Renal cortical epithelial cell (primary cell): ENCODE results near the gene BABAM2. TPM values are rescaled to one million over a fixed set of nuclear protein-coding genes. Genes with fewer than 3 reads are reported as not detected.
A peak's percentile ranks its signal among the peaks of the same experiment; 100 is the strongest.

Experiments used
- DNase-seq: peaks from one replicate; pipeline ENCODE4 v3.0.0-alpha.2; 2011; ENCODE audit warnings: low read depth
- total RNA-seq: library from RNA; depleted of rRNA; stranded (reverse); fragments of >200 nt; gene quantifications from 2 replicates; pipeline ENCODE4 v1.2.3, GENCODE V29; 2014

Gene BABAM2
- total RNA-seq, 1 donor from 2014 or later = 57.3 TPM

DNA sequence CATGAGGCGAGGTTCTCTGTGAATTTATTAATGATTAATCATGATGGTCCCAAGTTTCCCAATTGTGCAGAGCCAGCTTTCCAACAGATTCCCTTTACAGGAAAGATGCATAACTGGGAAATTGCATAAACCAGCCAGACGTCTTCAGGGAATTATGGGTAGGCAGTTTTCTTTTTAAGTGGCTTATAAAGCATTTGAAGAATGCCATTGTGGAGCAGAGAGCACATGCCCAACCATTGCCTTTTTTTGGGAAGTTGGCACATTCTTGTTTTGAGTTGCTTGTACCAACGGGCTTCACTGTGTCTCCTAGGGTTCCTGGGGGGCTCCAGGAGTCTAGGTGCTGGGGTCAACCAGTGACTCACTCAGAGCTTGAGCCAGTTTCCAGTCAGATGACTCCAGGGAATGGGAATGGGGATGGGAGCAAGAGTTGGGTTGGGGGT, 270.5 kb downstream of the BABAM2 start:
- peak; percentile 99 for DNase-seq

DNA sequence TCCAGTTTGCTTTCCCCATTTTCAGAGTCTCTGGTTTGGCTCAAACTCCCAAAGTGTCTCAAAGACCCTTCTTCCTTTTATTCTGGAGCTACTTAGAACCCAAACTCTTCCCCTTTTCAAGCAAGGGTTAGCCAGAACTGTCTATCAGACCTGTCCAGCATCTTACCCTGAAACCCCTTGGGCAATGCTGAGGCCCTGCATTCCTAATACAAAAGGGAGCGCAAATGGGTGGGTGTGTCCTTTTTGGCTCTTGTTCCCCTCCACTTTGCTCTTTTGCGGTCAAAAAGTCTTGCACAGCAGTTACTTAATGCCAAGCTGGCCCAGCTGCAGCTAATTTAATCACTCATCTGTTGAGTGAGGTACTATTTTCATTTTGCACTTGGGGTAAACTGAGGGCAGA, 270.9 kb downstream of the BABAM2 start:
- peak; percentile 70 for DNase-seq

DNA sequence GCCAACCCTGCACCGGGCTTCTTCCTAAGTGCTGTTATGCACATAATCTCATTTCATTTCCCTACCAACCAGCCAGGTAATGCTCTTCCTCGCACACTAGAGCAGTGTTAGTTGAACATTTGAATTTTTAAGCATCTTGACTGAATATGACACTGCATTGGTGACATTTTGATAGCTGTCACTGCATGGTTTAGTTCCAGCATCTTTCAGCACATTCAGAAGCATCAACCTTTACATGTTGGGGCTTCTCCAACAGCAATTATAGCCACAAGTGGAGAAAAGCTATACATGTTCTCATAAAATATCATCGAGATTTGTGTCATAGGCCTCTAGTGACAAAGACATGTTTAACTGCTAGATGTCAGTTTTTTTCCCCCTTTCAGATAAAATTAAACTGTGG, 272.0 kb downstream of the BABAM2 start:
- no peak for DNase-seq

DNA sequence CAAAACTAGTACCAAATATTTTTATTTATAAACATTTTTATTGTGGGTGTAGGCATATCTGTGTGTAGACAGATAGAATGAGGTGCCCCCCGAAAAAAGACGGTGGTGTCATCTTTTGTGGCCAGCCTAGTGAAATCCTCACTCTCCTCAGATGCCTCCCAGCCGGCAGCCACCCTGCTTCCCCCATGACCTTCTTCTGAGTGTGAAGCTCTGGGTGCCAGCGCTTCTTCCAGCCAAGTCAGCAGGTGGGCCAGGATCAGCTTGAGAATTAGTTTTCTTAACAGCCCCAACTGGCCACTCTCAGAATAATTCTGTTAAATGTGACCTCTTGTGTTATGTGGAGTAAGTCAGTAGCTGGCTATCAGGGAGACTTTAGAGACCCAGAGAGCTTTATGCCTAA, 272.5 kb downstream of the BABAM2 start:
- no peak for DNase-seq

DNA sequence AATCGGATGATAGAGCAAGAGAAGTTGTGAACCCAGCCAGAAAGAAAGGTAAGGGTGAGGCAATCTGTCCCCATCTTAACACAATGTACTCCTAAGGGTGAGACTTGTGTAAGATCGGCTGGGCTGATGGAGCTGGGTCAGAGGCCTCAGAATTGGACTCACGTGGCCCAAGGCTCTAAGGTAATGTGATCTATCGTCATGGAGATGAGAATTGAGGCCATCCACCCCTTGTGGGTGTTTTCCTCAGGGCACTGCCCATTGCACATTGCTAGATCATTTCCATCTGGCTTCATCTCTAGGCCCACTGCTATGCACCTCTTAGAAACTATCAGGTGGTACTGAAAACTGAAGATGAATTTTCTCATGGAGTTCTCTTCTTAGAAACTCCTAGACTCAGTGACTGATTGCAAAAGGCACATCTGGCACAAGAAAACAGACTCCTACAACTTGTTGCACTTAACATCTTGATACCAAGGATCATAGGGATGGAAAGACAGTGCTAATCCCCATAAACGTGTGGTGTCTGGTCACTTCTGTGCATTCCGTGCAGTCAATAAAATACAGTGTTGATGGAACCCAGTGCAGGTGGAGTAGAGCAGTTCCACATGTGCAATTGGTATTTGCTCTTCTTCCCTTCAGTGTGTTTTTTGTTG, 273.2 kb downstream of the BABAM2 start:
- peak; percentile 70 for DNase-seq

DNA sequence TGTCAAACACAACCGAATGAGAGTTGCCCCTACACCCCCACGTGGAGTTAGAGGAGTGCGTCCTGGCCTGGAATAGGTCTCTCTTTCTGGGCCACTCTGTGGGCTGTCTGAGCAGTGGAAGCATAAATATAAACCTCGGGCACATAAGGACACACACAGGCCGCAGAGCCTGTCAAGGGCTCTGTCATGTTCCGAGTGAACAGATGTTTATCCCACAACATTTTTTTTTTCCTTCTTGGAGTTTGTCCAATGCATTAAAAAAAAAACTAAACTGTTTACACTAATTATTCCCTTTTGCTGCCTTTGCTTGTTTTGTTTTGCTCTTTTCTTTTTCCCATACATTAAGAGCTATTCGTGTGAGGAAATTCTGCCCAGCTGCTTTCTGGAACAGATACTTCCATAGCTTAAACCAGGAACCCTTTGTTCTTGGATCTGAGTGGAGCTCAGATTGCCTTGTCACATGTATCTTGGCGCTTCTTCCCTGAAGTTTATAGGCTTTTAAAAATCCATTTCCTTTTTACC, 273.8 kb downstream of the BABAM2 start:
- DNase-seq = no peak

DNA sequence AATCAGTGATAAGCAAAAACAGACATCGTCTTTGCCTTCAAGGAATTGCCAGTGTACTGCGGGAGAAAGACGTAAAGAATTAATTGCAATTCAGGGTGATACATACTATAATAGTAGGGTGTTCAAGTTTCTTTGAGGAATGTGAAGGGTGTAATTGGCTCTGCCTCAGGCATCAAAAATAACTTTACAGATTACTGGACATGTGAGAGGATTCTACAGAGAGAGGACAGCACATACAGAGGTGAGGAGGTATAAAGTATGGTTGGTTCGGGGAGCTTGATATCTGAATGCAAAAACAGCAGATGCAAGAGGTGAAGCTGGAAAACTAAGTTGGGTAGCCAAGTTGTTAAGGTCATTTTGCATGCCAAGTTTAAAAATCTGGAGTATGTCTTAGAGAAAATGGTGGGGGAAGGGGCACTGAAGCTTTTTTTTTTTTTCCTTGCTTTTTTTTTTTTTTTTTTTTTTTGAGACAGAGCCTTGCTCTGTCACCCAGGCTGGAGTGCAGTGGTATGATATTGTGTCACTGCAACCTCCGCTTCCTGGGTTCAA, 274.6 kb downstream of the BABAM2 start:
- DNase-seq = no peak

DNA sequence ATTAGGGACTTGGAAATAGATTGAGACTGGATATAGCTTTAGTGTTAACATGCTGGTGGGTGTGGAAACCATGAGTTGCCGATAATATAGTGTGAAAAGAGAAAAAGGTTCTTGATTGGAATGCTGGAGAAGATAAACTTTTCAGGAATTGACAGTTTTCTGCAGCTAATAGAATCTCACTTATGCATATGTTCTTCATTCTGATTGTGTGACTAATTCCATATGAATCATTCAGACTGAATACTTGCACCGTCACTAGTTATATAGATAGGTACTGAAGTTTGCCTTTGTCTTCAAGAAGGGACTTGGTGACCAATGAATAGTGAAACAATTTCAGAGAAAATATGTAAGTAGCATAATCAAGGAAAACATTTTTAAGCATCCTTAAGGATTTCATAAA, 276.4 kb downstream of the BABAM2 start:
- DNase-seq = no peak

DNA sequence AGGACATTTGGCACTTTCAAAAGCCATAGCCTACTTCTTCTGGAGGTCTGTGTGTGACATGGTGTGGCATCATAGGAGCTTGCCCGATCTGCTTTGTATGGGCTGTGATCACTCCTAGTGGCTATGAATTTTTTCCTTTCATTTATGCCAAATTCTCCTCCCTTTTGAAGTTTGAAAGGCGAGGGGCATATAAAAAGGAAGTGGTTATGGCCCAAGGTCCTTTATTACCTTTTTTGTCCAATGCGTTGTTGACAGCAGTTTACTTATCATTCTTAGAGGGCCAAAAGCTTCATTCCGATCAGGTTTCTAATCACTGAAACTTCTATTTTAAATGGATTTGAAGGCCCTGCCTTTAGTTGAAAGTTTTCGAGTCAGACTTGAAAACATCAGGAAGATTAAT, 277.8 kb downstream of the BABAM2 start:
- DNase-seq = no peak

DNA sequence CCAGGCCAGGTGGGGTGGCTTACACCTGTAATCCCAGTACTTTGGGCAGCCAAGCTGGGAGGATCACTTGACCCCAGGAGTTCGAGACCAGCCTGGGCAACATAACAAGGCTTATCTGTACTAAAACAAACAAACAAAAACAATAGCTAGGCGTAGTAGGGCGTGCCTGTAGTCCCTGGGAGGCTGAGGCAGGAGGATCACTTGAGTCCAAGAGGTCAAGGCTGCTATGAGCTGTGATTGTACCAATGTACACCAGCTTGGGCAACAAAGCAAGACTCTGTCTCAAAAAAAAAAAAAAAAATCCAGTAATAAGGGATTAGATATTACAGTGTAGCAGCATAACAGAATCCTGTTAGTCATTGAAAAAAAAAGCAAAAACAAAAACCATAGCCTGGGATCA, 279.0 kb downstream of the BABAM2 start:
- DNase-seq = no peak

DNA sequence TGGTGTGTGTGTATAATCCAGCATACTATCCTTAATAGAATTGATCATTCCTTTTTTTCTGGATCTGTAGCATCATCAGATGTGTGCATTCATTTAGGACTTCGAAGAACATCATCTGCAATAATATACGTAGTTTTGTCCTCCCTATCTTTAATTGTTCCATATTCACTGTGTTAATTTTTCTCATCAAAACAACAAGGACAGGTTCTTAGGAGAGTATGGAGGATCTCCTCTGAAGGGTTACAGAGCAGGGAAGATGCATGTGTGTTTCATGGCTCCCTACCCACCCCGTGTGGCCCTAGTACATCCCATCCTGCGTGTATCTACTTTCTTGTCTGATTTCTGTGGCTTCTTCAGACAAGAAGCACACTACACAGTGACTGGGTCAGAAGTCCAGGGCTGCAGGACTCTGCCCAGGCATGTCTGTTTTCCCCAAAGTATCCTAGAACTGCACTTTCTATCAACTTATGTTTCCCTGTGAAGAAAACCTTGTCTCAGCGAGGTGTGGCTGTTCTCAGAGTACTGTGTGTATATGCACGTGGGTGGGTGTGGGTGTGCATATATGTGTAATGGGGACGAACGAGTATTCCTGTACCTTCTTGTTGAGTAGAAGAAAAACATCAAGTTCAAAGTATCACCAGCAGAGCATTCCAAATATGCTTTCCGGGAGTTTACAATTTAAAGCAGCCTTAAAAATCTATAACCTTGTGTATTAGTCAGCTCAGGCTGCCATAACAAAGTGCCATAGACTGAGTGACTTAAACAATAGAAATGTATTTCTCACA, 281.8 kb downstream of the BABAM2 start:
- no peak for DNase-seq

DNA sequence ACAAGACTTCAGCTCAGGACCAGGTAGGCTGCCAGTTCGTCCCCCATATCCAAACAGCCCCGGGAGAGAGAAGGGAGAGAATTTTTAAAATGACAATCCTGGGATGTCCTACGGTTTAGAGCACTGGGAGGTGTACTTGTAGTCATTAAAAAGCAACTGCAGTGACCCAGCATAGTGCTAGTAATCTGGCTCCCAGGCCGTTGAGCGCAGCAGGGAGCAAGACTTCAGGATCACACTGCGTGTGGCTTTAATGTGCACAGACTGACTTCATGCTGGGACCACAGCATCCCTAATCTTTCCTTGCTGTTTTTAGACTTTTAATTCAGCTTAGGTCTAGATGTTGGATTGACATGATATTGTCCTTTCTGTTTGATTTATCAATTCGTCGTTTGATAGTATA, 282.8 kb downstream of the BABAM2 start:
- no peak for DNase-seq

DNA sequence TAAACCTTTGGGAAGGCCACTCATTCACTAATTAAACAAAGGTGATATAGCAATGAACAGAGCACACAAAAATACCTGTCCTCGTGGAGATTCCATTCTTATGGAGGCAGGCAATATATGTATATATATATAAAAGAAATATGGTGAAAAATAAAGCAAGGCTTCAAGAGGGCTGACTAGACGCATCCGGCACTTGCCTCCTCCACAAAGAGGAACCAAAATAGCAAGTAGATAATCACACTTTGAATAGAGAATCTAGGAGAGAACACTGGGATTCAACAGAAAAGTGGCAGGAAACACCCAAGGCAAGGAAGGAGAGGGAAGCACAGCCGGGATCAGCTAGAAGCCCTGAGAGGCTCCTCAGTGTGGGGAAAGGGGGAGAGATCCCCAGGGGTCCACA, 283.7 kb downstream of the BABAM2 start:
- no peak for DNase-seq

DNA sequence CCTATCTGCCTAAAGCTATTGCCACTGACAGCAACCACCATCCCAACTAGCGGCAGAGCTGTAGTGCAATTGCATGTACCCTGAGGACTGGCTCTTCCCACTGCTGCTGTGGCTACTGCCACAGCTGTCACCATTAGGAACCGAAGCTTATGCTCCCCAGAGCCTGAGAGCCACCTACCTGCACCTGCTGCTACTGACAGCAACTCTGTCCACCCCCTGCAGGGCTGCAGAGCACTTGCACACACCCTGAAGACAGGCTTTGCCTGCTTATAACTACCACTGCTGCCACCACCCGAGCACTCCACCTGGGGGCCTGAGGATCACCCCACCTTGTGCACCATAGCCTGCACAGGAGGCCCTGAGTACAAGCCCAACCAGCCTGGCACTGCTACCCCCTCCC, 284.5 kb downstream of the BABAM2 start:
- no peak for DNase-seq

DNA sequence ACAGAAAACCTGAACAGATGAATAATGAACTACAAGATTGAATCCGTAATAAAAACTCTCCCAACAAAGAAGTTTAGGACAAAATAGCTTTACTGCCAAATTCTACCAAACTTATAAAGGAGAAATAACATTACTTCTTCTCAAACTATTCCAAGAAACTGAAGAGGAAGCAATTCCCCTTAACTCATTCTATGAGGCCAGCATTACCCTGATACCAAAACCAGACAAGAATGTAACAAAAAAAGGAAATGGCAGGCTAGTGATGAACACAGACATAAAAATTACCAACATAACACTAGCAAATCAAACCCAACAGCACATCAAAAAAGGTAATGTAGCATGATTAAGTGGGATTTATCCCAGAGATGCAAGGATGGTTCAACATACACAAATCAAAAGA, 288.4 kb downstream of the BABAM2 start:
- DNase-seq = no peak

DNA sequence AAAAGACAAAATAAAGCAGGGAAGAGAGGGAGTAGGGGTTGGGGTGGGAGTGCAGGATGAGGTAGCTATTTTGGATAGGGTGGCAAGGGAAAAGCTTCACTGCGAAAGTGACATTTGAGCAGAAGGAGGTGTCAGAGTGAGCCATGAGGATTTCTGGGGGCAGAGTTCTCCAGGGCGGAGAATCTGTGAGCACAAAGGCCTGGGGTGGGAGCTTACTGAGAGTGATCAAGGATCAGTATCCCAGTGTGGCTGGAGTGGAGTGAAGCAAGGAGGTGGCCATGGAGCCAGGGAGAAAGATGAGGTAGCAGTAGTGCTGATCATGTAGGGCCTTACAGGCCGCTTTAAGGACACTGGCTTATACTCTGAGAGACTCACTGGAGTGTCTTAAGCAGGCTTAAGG, 291.3 kb downstream of the BABAM2 start:
- no peak for DNase-seq

DNA sequence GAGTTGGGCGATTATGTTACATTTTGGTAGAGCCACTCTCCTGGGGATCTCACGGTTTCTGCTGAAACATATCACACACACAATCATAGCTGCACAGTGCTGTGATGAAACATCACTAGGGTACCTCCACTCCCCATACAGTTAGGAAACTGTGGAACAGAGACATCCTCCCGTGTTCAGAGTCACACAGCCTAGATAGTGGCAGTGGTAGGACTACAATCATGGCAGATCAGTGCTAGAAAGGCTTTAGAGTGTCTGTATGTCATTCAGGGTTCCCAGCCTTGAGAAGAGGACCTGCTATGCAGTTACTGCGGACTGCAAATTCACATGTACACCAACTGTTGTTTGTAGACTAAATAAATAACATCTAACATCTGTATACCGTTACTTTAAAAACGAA, 291.8 kb downstream of the BABAM2 start:
- no peak for DNase-seq

DNA sequence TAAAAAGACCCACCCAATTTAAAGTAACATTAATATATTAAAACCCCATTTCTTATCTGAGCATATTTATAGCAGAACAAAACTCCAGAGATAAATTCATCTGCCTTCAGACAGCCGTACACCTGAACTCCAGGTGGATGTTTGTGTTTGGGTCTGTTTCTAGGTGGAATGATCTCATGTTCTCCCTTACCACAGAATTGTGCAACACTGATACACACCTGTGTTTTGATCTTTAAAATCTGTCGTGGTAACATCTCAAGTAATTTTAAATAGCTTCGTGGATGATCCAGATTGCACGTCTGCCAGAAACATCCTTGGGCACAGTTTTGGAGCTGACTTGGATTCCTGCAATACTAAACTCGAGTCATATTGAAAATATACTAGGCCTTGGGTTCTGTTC, 294.6 kb downstream of the BABAM2 start:
- no peak for DNase-seq

DNA sequence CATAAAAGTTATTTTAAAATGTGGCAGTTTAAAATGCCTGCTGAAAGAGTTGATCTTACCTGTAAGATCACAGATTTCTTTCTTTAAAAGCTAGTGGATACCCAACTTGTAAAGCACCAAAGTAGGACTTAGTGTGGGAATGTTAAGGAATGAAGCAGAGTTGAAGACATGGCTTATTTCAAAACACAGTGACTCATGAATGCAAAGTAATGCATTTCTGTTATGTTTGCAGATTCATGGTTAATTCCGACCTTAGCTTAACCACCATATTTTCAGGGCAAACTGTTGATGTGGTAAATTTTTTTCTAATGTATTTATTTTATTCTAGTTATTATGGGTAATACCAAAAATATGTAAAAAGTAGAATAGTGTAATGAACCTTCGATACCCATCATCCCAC, 295.4 kb downstream of the BABAM2 start:
- peak; percentile 73 for DNase-seq

DNA sequence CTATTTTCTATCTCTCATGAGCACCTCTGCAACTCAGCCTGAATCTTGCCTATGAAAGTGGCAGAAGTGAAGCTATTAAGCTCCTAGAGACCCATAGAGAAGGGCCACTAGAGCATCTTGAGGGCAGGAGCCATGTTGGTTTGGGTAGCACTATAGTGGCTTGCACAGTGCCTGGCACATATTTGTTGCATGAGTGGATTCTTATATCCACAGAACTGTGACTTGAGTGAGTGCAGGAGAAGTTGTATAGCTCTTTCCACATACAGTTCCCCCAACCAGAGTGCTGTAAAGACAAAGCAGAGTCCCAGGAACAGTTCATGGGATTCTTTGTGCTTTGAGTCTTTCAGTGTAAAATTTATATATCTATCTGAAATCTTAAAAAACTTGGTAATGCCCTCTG, 296.7 kb downstream of the BABAM2 start:
- DNase-seq = no peak

DNA sequence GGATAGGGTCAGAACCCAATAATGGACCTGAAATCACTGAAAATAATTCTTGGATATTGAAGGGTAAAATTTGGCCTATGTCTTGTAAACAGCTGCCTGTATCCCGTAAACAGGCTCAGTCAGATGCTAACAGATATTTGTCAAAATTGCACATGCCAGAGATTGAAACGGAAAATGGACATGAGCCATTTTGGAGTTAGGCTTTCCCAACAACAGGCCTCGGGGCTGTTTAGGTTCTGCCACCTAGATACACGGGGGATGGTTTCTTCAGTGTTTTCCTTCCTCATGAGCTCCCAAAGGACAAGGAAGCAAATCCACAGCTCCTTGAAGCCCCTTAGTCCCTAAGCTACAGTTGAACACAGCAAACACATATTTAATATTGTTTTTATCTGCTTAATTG, 297.9 kb downstream of the BABAM2 start:
- no peak for DNase-seq

DNA sequence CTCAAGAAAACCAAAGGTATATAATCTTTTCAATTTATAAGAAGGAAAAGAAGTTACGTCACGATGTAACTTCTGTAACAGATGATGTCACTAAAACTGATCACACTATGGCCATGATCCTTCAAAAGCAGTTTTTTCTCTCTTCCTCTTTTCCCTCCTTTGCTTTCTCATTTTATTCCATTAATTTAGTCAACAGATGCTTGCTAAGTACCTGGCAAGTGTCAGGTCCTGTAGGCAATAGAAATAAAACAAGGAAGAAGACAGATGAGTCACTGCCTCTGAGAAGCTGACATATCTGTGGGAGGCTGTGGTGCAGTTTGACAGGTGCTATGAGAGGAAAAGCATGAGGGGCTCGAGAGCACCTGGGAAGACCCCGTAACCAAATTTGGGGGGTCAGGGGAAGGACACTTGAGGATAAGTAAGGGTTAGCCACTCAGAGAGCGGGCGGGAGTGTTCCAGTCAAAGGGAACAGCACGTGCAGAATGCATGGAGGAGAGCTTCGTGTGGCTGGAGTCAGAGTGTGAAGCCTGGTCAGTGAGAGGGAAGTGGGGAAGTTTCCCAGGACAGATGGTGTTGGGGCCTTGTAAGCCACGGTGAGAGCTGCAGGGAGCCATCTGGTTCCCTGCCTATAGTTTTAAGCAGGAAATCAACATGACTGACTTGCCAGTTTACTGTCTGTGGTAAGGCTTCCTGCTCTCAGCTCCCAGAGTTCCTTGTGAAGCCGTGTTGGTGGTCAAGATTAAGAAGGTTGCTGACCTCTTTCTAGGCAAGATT, 303.3 kb downstream of the BABAM2 start:
- DNase-seq = peak; percentile 33
